Activated naive CD8-positive, alpha-beta T cell treated with anti-CD3 and anti-CD28 coated beads for 36 hours (primary cell): ENCODE data around the gene NPAS1. TPM values are rescaled to one million over a fixed set of nuclear protein-coding genes. Genes with fewer than 3 reads are reported as not detected.
"Not testable (repeated sequence)": the region's sequence is repeated elsewhere in the genome, so short reads cannot be mapped to it uniquely, and the experiment has no call there.

Experiments used
- DNase-seq: peaks from one replicate; pipeline ENCODE4 v3.0.0; 2021
- H3K27ac Mint-ChIP-seq: one replicate; pipeline ENCODE4 v1.8.0; 2022; ENCODE audit warnings: mild to moderate bottlenecking, moderate library complexity, mixed read lengths
- H3K27me3 Mint-ChIP-seq: one replicate; pipeline ENCODE4 v1.8.0; 2022; ENCODE audit warnings: mild to moderate bottlenecking, mixed read lengths
- H3K36me3 Mint-ChIP-seq: one replicate; pipeline ENCODE4 v1.8.0; 2021; ENCODE audit warnings: mild to moderate bottlenecking, mixed read lengths
- H3K4me1 Mint-ChIP-seq: one replicate; pipeline ENCODE4 v1.8.0; 2021; ENCODE audit warnings: mixed read lengths
- H3K4me3 Mint-ChIP-seq: one replicate; pipeline ENCODE4 v1.8.0; 2022; ENCODE audit warnings: mild to moderate bottlenecking, moderate library complexity, mixed read lengths
- H3K9me3 Mint-ChIP-seq: one replicate; pipeline ENCODE4 v1.8.0; 2022; ENCODE audit warnings: mixed read lengths
- total RNA-seq, 2 experiments: library from RNA; stranded (reverse); gene quantifications; one replicate each; pipeline ENCODE4 v1.2.3, GENCODE V29; 2021

NPAS1 gene
- total RNA-seq, 2 experiments from 2014 or later = 0.52 to 0.91 TPM

DNA sequence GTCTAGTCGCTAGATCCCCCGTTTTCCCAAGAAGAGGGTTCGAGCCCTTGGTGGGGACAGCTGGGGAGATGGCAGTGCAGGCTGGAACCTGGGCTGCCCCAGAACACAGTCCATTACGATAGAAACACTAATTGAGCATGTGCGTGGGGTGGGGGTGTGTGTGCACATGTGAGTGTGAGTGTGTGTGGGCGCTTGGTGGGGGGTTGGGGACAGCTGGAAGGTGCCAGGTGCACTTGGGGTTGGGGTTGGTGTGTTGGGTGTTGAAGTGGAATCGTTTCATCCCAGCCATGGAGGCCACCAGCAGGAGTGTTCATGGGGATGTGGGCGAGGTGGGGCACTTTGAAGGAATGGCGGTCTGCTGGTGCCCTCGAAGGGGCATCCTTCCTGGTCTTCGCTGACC, 18.1 kb upstream of the NPAS1 start:
- H3K27ac Mint-ChIP-seq = no peak overlapping the region
- H3K4me1 Mint-ChIP-seq = no peaks in the 10 kb centered on the region
- H3K9me3 Mint-ChIP-seq = no peaks in the 10 kb centered on the region
- no peak for DNase-seq
- no peak overlapping the region for H3K4me3 Mint-ChIP-seq
- H3K36me3 Mint-ChIP-seq = peaks cover 7% of the 10 kb centered on the region
- peaks cover 4% of the 10 kb centered on the region for H3K27me3 Mint-ChIP-seq

DNA sequence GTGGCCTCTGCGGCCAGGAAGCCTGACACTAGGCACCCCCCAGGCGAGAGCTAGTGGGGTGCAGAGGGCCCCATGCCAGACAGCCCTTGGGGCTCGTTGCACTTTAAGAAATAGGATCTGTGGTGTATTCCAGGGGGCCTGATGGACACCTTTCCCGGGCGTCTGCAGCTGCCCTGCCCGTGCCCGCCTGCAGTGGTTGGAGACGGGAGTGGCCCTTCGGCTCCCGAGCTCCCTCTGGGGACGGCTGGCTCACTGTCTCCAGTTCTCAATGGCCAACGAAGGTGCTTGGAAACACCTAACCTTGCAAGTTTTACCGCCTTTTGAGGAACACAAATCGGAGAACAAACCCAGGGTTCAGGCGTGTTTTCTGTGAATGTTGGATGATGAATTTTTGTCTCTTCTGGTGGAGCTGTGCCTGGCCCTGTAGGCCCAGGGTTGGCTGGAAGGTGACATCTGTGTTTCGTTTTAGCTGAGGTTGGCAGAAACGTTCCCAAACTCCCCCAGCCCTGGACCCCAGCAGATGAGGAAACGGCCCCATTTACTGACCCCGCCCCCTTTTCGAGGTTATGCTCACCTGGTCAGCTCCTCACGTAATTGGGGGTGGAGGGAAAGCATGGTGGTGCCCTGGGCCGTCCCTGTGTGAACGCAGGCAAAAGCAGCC, 17.4 kb upstream of the NPAS1 start:
- H3K4me1 Mint-ChIP-seq = no peaks in the 10 kb centered on the region
- DNase-seq = no peak
- no peak overlapping the region for H3K4me3 Mint-ChIP-seq
- H3K27me3 Mint-ChIP-seq = peaks cover 4% of the 10 kb centered on the region
- H3K36me3 Mint-ChIP-seq = peaks cover 7% of the 10 kb centered on the region
- H3K9me3 Mint-ChIP-seq = no peaks in the 10 kb centered on the region
- no peak overlapping the region for H3K27ac Mint-ChIP-seq

DNA sequence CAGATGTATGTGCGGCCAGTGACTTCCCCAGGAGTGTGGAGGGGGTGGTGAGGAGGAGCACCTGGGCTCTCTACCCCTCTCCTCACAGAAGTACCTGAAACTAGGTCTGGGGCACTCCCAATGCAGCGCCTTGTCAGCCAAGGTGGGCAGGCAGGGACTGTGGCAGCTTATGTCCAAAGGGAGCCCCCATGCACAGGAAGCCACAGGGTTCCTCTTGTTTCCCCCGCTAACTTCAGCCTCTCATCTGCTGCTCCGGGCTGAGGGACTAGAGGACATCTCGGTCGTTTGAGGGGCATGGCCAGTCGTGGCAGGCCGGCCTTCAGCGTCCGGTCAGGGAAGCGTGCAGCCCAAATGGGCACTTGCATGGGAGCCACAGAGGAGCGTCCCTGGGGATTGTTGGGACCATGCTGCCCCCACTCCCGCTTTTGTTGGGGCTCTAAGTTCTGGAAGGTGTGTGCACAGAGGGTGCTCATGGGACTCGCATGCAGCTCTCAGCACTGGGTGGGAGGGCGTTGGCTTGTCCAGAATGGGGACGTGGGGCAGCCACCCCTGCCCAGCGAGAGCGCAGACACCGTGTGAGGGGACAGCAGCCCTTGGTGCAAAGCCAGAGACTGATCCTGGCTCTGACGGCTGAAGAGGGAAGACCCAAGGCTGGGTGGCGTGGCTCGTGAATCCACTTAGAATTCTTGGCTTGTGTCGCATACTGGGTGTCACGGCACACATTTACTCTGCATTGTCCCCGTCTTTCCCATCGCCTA, 16.6 kb upstream of the NPAS1 start:
- Mint-ChIP-seq H3K27me3 (peaks cover 4% of the 10 kb centered on the region), H3K9me3 (no peaks in the 10 kb centered on the region), H3K4me1 (no peaks in the 10 kb centered on the region), H3K27ac (no peak overlapping the region), H3K4me3 (no peak overlapping the region), H3K36me3 (peaks cover 7% of the 10 kb centered on the region)
- DNase-seq = no peak

DNA sequence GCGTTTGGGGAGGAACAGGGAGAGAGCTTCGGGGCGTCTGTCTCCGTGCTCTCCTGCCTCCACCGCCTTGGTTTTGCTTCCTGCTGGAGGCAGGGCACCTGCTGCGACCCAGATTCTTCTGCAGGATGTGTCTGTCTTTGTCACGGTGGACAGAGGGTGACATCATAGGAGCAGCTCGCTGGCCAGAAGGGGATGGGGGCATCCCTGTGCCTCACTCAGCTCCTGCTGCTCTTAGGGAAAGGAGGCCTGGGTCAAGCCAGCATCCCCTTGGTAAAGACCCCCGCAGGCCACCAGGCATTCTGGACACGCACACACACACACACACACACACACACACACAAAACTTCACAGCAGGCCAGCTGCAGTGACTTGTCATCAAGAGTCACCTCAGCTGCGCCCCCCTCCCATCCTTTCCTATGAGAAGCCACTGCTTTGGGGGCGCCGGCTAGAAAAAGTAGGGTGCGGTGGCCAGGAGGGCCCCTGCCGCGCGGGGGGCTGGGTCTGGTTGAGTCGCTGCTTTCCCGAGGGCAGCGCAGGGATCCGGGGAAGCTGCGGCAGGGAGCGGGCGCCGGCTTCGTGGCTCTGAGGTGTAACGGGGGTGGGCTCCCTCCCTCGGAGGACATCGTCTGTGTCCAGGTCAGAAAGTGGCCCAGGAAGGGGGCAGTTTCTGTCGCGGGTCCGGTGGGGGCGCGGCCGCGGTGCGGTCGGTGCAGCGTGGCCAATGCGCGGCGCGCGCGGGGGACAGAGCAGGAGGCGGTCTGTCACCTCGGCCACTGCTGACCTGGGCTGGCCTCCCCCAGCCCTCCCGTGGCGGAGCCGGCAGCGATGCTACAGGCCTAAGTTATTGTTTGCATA, 15.8 kb upstream of the NPAS1 start:
- Mint-ChIP-seq H3K9me3 (no peaks in the 10 kb centered on the region), H3K4me1 (no peaks in the 10 kb centered on the region), H3K27me3 (peaks cover 4% of the 10 kb centered on the region), H3K36me3 (peaks cover 7% of the 10 kb centered on the region), H3K27ac (no peak overlapping the region), H3K4me3 (no peak overlapping the region)
- no peak for DNase-seq

DNA sequence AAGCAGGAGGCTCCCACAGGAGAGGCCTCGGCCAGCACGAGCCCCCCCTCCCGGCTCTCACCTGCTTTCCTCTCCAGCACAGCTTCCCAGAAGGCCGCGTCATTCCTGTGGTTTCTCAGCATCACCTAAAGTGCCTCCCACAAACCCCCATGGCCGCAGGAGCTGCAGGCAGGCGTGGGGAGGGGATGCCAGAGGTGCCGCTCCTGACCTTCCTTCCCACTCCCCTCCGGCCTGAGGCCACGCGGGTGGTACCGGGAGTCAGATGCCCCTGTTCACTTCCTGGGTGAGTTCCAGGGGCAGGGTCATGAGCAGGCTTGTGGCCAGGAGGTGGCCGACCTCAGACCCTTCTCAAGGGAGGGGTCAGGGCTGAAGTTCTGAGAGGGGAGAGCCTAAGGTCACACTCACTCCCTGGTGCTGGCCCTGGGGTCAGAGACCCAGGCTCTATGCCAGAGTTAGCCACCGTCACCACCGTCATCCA, 14.4 kb upstream of the NPAS1 start:
- H3K27me3 Mint-ChIP-seq = peaks cover 4% of the 10 kb centered on the region
- H3K27ac Mint-ChIP-seq = no peak overlapping the region
- no peak overlapping the region for H3K4me3 Mint-ChIP-seq
- DNase-seq = no peak
- peaks cover 6% of the 10 kb centered on the region for H3K36me3 Mint-ChIP-seq
- no peaks in the 10 kb centered on the region for H3K9me3 Mint-ChIP-seq
- no peaks in the 10 kb centered on the region for H3K4me1 Mint-ChIP-seq

DNA sequence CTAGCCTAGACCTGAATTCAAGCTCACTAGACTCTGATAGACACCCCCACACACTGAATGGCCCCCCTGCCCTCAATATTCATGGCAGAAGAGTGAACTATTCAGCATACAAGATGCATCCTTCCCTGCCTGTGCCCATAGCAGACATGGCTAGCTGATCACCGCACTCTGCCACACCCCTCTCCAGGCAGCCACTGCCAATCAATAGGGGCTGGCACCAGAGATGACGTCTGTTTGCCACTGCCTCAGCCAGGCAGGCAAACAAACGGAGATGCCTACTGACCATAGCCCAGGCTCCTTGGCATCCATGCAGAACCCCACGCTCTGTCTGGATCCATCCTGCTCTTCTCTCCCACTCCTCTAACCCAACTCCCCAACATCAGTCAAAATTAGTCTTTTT, 13.8 kb upstream of the NPAS1 start:
- DNase-seq = no peak
- Mint-ChIP-seq H3K36me3 (peaks cover 2% of the 10 kb centered on the region), H3K4me3 (no peak overlapping the region), H3K27ac (no peak overlapping the region), H3K9me3 (no peaks in the 10 kb centered on the region), H3K27me3 (peaks cover 4% of the 10 kb centered on the region), H3K4me1 (no peaks in the 10 kb centered on the region)

DNA sequence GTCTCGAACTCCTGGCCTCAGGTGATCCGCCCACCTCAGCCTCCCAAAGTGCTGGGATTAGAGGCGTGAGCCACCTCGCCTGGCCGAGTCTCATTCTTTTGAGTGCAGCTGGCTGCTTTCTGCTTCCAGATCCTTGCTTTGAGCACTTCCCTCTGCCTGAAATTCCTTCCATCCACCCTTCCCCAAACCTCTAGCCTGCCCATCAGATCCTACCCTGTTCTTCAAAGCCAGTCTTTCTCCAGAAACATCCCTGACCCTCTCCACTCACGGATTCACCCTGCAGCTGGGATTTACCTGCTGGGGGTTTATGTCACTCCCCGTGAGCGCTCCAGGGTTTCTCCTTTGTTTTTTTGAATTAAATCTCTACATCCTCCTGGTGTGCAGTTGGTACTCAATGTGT, 13.1 kb upstream of the NPAS1 start:
- Mint-ChIP-seq H3K36me3 (no peaks in the 10 kb centered on the region), H3K4me1 (no peaks in the 10 kb centered on the region), H3K27ac (no peak overlapping the region), H3K9me3 (no peaks in the 10 kb centered on the region), H3K27me3 (peaks cover 4% of the 10 kb centered on the region), H3K4me3 (no peak overlapping the region)
- no peak for DNase-seq

DNA sequence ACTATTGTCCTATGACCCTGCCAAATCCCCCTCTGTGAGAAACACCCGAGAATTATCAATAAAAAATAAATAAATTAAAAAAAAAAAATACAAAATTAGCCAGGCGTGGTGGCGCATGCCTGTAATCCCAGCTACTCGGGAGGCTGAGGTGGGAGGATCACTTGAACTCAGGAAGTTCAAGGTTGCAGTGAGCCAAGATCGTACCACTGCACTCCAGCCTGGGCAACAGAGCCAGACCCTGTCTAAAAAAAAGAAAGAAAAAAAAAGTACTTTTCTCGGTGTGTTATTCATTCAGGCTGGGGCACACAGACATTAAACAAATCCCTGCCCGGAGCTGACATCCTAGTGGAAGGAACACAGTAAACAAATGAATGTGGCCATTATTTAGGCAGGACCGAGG, 9.1 kb upstream of the NPAS1 start:
- DNase-seq, H3K36me3 Mint-ChIP-seq, H3K4me1 Mint-ChIP-seq, H3K27ac Mint-ChIP-seq, H3K4me3 Mint-ChIP-seq, H3K9me3 Mint-ChIP-seq: not testable (repeated sequence)
- H3K27me3 Mint-ChIP-seq = peaks cover 11% of the 10 kb centered on the region

DNA sequence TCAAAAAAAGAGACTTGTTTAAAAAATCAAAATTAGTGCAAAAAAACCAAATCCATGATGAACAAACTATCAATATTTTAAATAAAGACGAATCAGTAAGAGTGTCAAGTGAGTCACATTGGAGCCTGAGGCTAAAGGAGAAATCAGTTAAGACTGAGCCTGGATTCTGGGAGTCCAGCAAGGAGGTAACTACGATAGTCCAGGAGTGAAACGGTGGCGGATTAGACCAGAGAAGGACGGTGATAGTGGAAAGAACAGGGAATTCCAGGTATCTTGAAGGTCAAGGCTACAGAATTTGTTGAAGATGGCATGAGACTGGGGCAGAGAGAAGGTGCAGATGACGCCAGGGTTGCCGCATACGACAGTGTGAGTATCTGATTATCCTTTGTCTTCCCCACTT, 7.0 kb upstream of the NPAS1 start:
- Mint-ChIP-seq H3K36me3 (no peaks in the 10 kb centered on the region), H3K4me3 (no peak overlapping the region), H3K27ac (no peak overlapping the region)

DNA sequence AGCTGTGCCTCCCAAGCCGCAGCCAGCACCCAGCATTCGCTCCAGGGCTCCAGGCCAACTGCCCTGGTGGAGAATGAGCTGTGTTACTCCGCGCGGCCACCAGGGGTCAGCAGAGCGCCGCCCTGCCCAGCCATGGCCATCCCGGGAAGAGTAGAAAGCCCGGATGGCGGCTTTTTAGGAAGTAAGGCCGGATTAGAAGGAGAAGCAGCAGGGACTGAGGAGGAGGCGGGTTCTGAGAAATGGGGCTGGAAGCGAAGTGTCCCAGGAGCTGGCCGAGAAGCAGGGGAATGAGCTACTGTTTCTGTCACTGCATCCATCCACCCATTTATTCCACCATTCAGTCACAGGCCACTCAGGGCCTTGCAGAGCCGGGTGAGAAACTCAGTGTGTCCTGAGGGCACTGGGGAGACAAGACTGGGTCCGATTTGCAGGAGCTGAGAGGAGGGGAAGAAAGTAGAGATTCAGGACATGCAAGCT, 6.6 kb upstream of the NPAS1 start:
- DNase-seq = peak; percentile 62
- Mint-ChIP-seq H3K36me3 (no peaks in the 10 kb centered on the region), H3K4me3 (no peak overlapping the region), H3K4me1 (peaks cover 7% of the 10 kb centered on the region), H3K27me3 (peaks cover 11% of the 10 kb centered on the region), H3K9me3 (no peaks in the 10 kb centered on the region), H3K27ac (no peak overlapping the region)

More for the DNA sequence above, 7.0 kb upstream of the NPAS1 start:
- peaks cover 7% of the 10 kb centered on the region for H3K4me1 Mint-ChIP-seq
- peaks cover 11% of the 10 kb centered on the region for H3K27me3 Mint-ChIP-seq
- no peak for DNase-seq
- H3K9me3 Mint-ChIP-seq = no peaks in the 10 kb centered on the region

DNA sequence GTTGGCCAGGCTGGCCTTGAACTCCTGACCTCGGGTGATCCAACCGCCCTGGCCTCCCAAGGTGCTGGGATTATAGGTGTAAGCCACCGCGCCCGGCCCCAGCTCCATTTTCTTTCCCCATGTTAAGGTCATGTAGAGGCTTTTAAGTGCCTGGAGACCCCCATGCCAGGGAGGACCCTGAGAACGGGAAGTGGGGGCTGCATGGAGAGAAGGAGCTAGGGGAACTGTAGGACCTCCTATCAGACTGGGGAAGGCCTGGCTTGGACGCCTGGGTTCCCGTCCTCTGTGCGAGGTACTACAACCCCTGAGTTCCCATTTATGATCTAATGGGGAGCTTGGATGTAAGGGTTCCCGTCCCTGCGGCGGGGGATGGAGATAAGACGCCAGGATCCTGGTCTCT, 714 bp upstream of the NPAS1 start:
- Mint-ChIP-seq H3K4me1 (peaks cover 9% of the 10 kb centered on the region), H3K27ac (no peak overlapping the region), H3K36me3 (no peaks in the 10 kb centered on the region), H3K9me3 (no peaks in the 10 kb centered on the region), H3K27me3 (peaks cover 46% of the 10 kb centered on the region), H3K4me3 (no peak overlapping the region)
- no peak for DNase-seq

DNA sequence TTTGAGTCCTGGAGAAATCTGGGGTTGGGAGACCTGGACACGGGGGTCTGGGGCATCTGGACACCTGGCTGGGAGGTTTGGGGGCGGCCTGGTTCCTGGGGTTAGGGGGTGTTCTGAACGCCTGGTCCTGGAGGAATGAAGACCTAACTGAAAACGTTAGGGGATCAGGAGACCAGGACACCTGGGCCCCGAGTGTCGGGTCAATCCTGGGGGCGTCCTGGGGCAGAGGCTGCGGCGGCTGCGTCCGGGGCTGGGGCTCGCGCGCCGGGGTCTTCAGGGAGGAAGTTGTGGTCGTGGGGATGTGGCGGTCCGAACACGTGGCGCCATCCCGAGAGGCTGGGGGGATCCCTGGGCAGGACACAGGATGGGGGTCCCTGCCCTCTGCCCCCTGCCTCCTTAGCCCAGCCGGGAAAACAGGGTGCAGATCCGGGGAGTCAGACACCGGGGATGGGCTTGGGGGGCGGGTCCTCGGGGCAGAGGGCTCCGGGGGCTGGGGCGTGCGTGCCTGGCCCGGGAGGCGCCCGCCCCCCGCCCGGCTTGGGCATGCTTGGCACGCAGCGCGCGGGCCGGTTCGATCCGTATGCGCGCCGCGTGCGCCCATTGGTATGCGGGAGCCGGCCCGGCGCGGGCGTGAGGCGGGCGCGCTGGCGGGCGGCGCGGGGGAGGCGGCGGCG, 632 bp downstream of the NPAS1 start:
- H3K4me1 Mint-ChIP-seq = peaks cover 9% of the 10 kb centered on the region
- no peaks in the 10 kb centered on the region for H3K9me3 Mint-ChIP-seq
- H3K4me3 Mint-ChIP-seq = no peak overlapping the region
- no peak overlapping the region for H3K27ac Mint-ChIP-seq
- peaks cover 54% of the 10 kb centered on the region for H3K27me3 Mint-ChIP-seq
- no peaks in the 10 kb centered on the region for H3K36me3 Mint-ChIP-seq
- DNase-seq = no peak

DNA sequence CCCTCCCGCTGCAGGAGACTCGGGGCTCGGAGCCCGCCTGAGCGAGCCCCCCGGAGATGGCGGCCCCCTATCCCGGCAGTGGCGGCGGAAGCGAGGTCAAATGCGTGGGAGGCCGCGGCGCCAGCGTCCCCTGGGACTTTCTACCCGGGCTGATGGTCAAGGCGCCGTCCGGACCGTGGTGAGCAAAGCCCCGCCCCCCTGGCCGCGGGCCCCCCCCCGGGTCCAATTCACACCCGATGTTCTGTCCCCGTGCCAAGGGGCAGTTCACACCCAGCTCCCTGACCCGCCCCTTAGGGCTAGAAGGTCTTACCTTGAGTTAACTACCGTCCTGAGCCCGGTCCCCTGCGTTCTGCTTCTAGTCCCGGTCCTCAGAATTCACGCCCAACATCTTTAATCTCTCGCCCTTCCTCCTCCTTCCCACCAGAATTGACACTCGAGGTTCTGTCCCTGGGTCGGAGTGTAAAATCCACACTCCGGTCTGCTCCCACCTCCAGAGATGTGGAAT, 1.4 kb downstream of the NPAS1 start:
- no peaks in the 10 kb centered on the region for H3K36me3 Mint-ChIP-seq
- peak overlapping the region; percentile 55 for H3K4me3 Mint-ChIP-seq
- no peaks in the 10 kb centered on the region for H3K9me3 Mint-ChIP-seq
- no peak overlapping the region for H3K27ac Mint-ChIP-seq
- H3K27me3 Mint-ChIP-seq = peaks cover 60% of the 10 kb centered on the region
- DNase-seq = no peak
- peaks cover 9% of the 10 kb centered on the region for H3K4me1 Mint-ChIP-seq

DNA sequence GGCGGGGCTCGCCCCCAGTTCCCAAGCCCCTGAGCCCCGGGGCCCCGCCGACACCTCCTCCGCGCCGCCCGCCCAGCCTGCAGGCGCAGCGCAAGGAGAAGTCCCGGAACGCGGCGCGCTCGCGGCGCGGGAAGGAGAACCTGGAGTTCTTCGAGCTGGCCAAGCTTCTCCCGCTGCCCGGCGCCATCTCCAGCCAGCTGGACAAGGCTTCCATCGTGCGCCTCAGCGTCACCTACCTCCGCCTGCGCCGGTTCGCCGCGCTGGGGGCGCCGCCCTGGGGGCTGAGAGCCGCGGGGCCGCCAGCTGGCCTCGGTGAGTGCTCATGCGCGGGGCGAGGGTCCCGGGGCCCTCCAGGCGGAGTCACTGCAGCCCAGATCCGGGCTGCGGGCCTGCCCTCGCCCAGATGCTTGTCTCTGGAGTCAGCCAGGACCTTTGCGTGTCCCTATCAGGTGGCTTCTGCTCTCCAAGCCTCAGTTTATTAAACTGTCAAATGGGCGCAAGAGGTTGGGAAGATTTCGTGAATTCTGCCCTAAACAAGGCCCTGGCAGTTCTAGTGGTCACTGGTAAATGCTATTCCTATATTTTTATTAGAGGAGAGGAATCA, 2.0 kb downstream of the NPAS1 start:
- Mint-ChIP-seq H3K4me1 (peaks cover 9% of the 10 kb centered on the region), H3K36me3 (no peaks in the 10 kb centered on the region), H3K27me3 (peaks cover 66% of the 10 kb centered on the region), H3K4me3 (peak overlapping the region; percentile 55), H3K9me3 (no peaks in the 10 kb centered on the region), H3K27ac (no peak overlapping the region)
- no peak for DNase-seq
